ENCODE measurements around the gene ZNF860. TPM values are rescaled to one million over a fixed set of nuclear protein-coding genes. Genes with fewer than 3 reads are reported as not detected.

Gene ZNF860
- total and polyA plus RNA-seq, 12 donors, result 0.06 to 0.28 (median 0.20) TPM; not detected in 2

GRCh38 chr3:31959951-31960792 is 21.4 kb upstream of the ZNF860 start:
- peak in 7 of 8 donors; percentile 21 to 76 (median 61) for ATAC-seq
- H3K27ac ChIP-seq, result peak overlapping the region; percentile 44 to 79 (median 72)
- DNase-seq, result no peak
- H3K9me3 ChIP-seq, result peaks cover 0 to 12% (median 7%) of the 10 kb centered on the region in 11 donors
- H3K27me3 ChIP-seq, result no peaks in the 10 kb centered on the region
- H3K36me3 ChIP-seq, result no peaks in the 10 kb centered on the region
- WGBS, 2 donors, result 36 to 48% methylated on average over 7 of the region's 7 CpGs
- TF ChIP-seq CTCF (IDR thresholded peaks at IDR 0.05), result no peak
- intact Hi-C loops (cut with DNase I), result loop anchor here in 1 of 10 donors (10.0 kb wide), 1 partner anchor 425 kb away; the partner anchor contains the start of gene STT3B
- peaks cover 3 to 45% (median 32%) of the 10 kb centered on the region in 9 donors for H3K4me1 ChIP-seq
- H3K4me3 ChIP-seq, result peak overlapping the region in 8 of 10 donors; percentile 1 to 49 (median 40)

DNA sequence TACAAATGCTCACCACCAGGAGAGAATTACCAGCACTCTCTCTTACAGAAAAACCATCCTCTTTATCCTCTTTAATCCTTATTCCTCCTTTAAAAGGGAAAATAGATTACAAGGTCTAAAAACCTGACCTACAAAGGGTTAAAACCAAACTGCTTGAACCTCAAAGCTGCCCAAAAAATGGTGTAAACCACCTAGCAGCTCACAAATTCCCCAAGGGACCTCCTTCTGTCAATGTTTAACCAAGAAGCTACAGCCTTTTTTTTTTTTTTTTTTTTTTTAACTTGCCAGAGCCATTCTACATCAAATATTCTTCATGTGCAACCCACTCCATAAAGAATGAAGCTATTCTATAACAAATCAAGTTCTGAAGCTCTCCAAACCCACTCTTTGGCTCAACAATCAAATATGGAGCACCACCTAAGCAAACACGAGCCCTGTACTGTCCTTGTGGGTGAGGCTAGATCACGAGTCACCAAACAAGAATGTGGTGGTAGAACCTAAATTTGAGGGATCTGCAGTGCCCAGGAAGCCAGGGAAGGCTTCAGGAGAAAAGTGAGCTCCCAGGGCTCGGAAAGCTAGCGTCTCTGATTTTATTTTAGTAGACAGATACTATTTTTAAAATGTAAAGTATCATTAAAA is 20.6 kb upstream of the ZNF860 start:
- H3K27ac ChIP-seq, result peak overlapping the region in 6 of 10 donors; percentile 21 to 77 (median 72)
- no peak for ATAC-seq
- WGBS, 2 donors, result 58 to 66% methylated on average over 4 of the region's 4 CpGs
- TF ChIP-seq CTCF (IDR thresholded peaks at IDR 0.05), result no peak
- no peaks in the 10 kb centered on the region for H3K36me3 ChIP-seq
- H3K27me3 ChIP-seq, result no peaks in the 10 kb centered on the region
- peaks cover 0 to 4% (median under 1%) of the 10 kb centered on the region in 11 donors for H3K9me3 ChIP-seq
- DNase-seq, result no peak
- intact Hi-C loops (cut with DNase I), result loop anchor here in 1 of 10 donors (10.0 kb wide), 1 partner anchor 426 kb away; the partner anchor contains the start of gene STT3B
- no peak overlapping the region for H3K4me3 ChIP-seq
- H3K4me1 ChIP-seq, result peaks cover 3 to 45% (median 32%) of the 10 kb centered on the region in 9 donors

DNA sequence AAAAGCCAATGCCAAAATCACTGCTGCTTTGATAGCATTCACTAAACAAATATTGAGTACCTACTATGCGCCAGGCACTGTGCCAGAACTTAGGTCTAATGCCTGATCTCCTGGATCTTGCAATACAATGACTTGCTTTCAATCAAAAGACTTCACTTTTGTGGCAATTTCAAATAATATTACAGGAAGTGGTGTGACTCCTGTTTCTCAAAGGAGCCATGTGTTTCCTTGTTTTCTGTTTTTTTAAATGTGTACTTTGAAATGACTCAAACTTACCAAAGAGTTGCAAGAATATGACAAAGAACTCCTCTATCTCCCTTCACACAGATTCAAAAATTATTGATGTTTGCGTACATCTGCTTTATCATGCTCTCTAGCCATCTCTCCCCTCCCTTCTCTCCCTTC is 18.7 kb upstream of the ZNF860 start:
- peaks cover 3 to 48% (median 36%) of the 10 kb centered on the region in 9 donors for H3K4me1 ChIP-seq
- DNase-seq (no peak), ATAC-seq (no peak)
- intact Hi-C loops (cut with DNase I), result loop anchor here in 1 of 10 donors (10.0 kb wide), 1 partner anchor 428 kb away; the partner anchor contains the start of gene STT3B
- 74 to 76% methylated on average over 2 of the region's 2 CpGs for WGBS, 2 donors
- no peaks in the 10 kb centered on the region for H3K9me3 ChIP-seq
- peak overlapping the region in 1 of 10 donors; percentile 6 for H3K27ac ChIP-seq
- no peaks in the 10 kb centered on the region for H3K27me3 ChIP-seq
- TF ChIP-seq CTCF (IDR thresholded peaks at IDR 0.05), result no peak
- no peak overlapping the region for H3K4me3 ChIP-seq
- no peaks in the 10 kb centered on the region for H3K36me3 ChIP-seq

- Histone ChIP-seq H3K36me3 (no peaks in the 10 kb centered on the region), H3K9me3 (no peaks in the 10 kb centered on the region), H3K27ac (peak overlapping the region in 2 of 10 donors; percentile 50 to 63), H3K4me1 (peaks cover 0 to 26% (median 10%) of the 10 kb centered on the region in 9 donors), H3K4me3 (no peak overlapping the region), H3K27me3 (no peaks in the 10 kb centered on the region)
- DNase-seq, result no peak
- WGBS, 2 donors, result 86% methylated on average over 4 of the region's 4 CpGs
- intact Hi-C loops (cut with DNase I), result loop anchor here in 1 of 10 donors (10.0 kb wide), 1 partner anchor 432 kb away; the partner anchor contains the start of gene STT3B
- ATAC-seq, result no peak
- no peak for TF ChIP-seq CTCF (IDR thresholded peaks at IDR 0.05)
Observed at GRCh38 chr3:31966978-31967591, 14.5 kb upstream of the ZNF860 start.
